Measurements from ENCODE around the gene PCDH20.

- TF ChIP-seq CTCF (IDR thresholded peaks at IDR 0.05 in 8 of 11, conservative IDR thresholded peaks at IDR 0.05 in 3 of 11) (no peak), POLR2AphosphoS5 (IDR thresholded peaks at IDR 0.05) (no peak), POLR2A (IDR thresholded peaks at IDR 0.05) (no peak)
These were observed 53.1 kb downstream of the PCDH20 start for GRCh38 chr13:61362522-61362921.
